Prostate gland (tissue), 2 donors: ENCODE measurements around the gene DYNC2LI1. TPM values are rescaled to one million over a fixed set of nuclear protein-coding genes. Genes with fewer than 3 reads are reported as not detected.

Experiments used
- DNase-seq: peaks from one replicate; pipeline ENCODE4 v3.0.0-alpha.2; 2019; ENCODE audit warnings: low spot score
- H3K27ac ChIP-seq, 2 donors: fragments of 200-600 bp; sonication (generic); 2 replicates each; pipeline ENCODE4 v1.5.1; 2017 to 2019
- H3K27me3 ChIP-seq: fragments of 200-600 bp; sonication (generic); replicated peaks from 2 replicates; pipeline ENCODE4 v1.5.1; 2019; ENCODE audit not compliant: insufficient read depth
- H3K36me3 ChIP-seq, 2 donors: fragments of 200-600 bp; sonication (generic); 1 replicate in 1 of 2; 2 replicates in 1 of 2; pipeline versions ENCODE4 v1.5.1 to v1.8.1; 2017 to 2019
- H3K4me1 ChIP-seq: fragments of 200-600 bp; sonication (generic); replicated peaks from 2 replicates; pipeline ENCODE4 v1.5.1; 2019
- H3K4me3 ChIP-seq, 2 donors: fragments of 200-600 bp; sonication (generic); 2 replicates each; pipeline ENCODE4 v1.5.1; 2017 to 2019
- H3K9me3 ChIP-seq: fragments of 200-600 bp; sonication (generic); 2 replicates; pipeline ENCODE4 v1.5.1; 2017
- CTCF ChIP-seq, 4 experiments: fragments of 200-600 bp in 2 of 4; fragments of 450-650 bp in 2 of 4; sonication (generic) in 2 of 4; IDR thresholded peaks; 1 replicate in 3 of 4; 2 replicates in 1 of 4; pipeline ENCODE4 v1.5.1; 2016 to 2019; ENCODE audit warnings: antibody characterized with exemption in 4 of 4, mild to moderate bottlenecking in 2 of 4, moderate library complexity in 2 of 4
- POLR2A ChIP-seq: fragments of 450-650 bp; IDR thresholded peaks from one replicate; pipeline ENCODE4 v1.6.1; 2016; ENCODE audit warnings: antibody characterized with exemption, mild to moderate bottlenecking
- POLR2AphosphoS5 ChIP-seq: sonication (generic); formaldehyde crosslinking; IDR thresholded peaks from one replicate; pipeline ENCODE4 v1.6.1; 2017; ENCODE audit warnings: antibody characterized with exemption
- WGBS: methylation state at CpG from one replicate; pipeline ENCODE4 v1.1.5; 2018; 5-methylcytosine and 5-hydroxymethylcytosine counted together
- intact Hi-C: fragments of 100-400 bp; cut with DNase I; formaldehyde crosslinking; loops from one replicate; pipeline ENCODE4 v1.14.2; 2022
- total RNA-seq, 2 donors: library from RNA; depleted of rRNA; stranded (reverse); fragments of >200 nt; gene quantifications; one replicate each; pipeline ENCODE4 v1.1.0, GENCODE V29; 2016

DYNC2LI1 gene
- total RNA-seq, 2 donors from 2014 or later = 26.1 to 27.3 TPM

GRCh38 chr2:43737855-43738254 is 36.0 kb upstream of the DYNC2LI1 start:
- Histone ChIP-seq H3K36me3 (no peaks in the 10 kb centered on the region), H3K9me3 (no peaks in the 10 kb centered on the region), H3K4me3 (no peak overlapping the region), H3K27me3 (no peaks in the 10 kb centered on the region), H3K4me1 (no peaks in the 10 kb centered on the region), H3K27ac (no peak overlapping the region)
- TF ChIP-seq CTCF (IDR thresholded peaks at IDR 0.05) = no peak
- TF ChIP-seq POLR2A = no peak
- no peak for TF ChIP-seq POLR2AphosphoS5
- no peak for DNase-seq
- intact Hi-C loops = no loop called here
- WGBS = 63% methylated on average over 2 of the region's 2 CpGs

- Histone ChIP-seq H3K27ac (no peak overlapping the region), H3K36me3 (no peaks in the 10 kb centered on the region), H3K9me3 (no peaks in the 10 kb centered on the region), H3K4me3 (no peak overlapping the region), H3K4me1 (no peaks in the 10 kb centered on the region), H3K27me3 (no peaks in the 10 kb centered on the region)
- intact Hi-C loops = no loop called here
- TF ChIP-seq CTCF (IDR thresholded peaks at IDR 0.05) = no peak
- TF ChIP-seq POLR2AphosphoS5 = no peak
- no peak for TF ChIP-seq POLR2A
- 92% methylated on average over 2 of the region's 2 CpGs for WGBS
- no peak for DNase-seq
These were observed 35.6 kb upstream of the DYNC2LI1 start for GRCh38 chr2:43738257-43738656.

GRCh38 chr2:43743706-43744105 is 30.1 kb upstream of the DYNC2LI1 start:
- Histone ChIP-seq H3K27me3 (no peaks in the 10 kb centered on the region), H3K4me1 (no peaks in the 10 kb centered on the region), H3K9me3 (no peaks in the 10 kb centered on the region), H3K27ac (no peak overlapping the region), H3K36me3 (no peaks in the 10 kb centered on the region), H3K4me3 (no peak overlapping the region)
- no peak for DNase-seq
- intact Hi-C loops = no loop called here
- no peak for TF ChIP-seq POLR2AphosphoS5
- TF ChIP-seq POLR2A = no peak
- no peak for TF ChIP-seq CTCF (IDR thresholded peaks at IDR 0.05)
- 75% methylated on average over 5 of the region's 5 CpGs for WGBS

- Histone ChIP-seq H3K27me3 (no peaks in the 10 kb centered on the region), H3K4me1 (no peaks in the 10 kb centered on the region), H3K4me3 (no peak overlapping the region), H3K9me3 (no peaks in the 10 kb centered on the region), H3K36me3 (no peaks in the 10 kb centered on the region), H3K27ac (no peak overlapping the region)
- WGBS = 60% methylated on average over 3 of the region's 3 CpGs
- intact Hi-C loops = no loop called here
- DNase-seq = no peak
- no peak for TF ChIP-seq POLR2AphosphoS5
- no peak for TF ChIP-seq POLR2A
- TF ChIP-seq CTCF (IDR thresholded peaks at IDR 0.05) = no peak
These were observed 28.4 kb upstream of the DYNC2LI1 start for GRCh38 chr2:43745457-43745856.

DNA sequence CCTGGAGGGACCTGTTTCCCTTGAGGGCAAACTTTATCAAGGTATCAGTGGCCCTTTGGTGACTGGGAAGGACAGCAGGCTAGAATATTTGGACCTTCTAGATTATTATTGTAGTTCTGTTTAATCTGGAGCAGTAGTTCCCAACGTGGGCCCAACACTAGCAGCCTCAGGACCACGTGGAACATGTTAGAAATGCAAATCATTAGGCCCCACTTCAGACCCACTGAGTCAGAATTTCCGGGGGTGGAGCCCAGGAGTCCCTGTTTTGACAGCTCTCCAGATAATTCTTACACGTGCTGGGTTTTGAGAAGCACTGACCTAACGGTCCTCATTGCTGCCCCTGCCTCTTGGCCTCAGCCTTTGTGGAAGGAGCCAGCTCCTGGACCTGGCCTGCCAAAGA is 25.5 kb upstream of the DYNC2LI1 start:
- H3K4me1 ChIP-seq = no peaks in the 10 kb centered on the region
- TF ChIP-seq POLR2A (no peak), POLR2AphosphoS5 (no peak), CTCF (IDR thresholded peaks at IDR 0.05) (no peak)
- no peak overlapping the region for H3K4me3 ChIP-seq
- H3K27me3 ChIP-seq = no peaks in the 10 kb centered on the region
- intact Hi-C loops = no loop called here
- no peaks in the 10 kb centered on the region for H3K36me3 ChIP-seq
- H3K9me3 ChIP-seq = no peaks in the 10 kb centered on the region
- no peak for DNase-seq
- WGBS = 74% methylated on average over 5 of the region's 5 CpGs
- H3K27ac ChIP-seq = no peak overlapping the region
